HG03432 (cell line): ENCODE results near the gene PRSS33.

ENCODE experiments used
- ATAC-seq: cut with Tn5 transposase; IDR thresholded peaks from one replicate; pipeline ENCODE4 v1.9.1; 2021; ENCODE audit warnings: mild to moderate bottlenecking, moderate library complexity; ENCODE audit not compliant: unreplicated experiment

PRSS33 gene

GRCh38 chr16:2766430-2767139, 20.8 kb downstream of the PRSS33 start:
- ATAC-seq: no peak

- no peak for ATAC-seq
Observed at GRCh38 chr16:2765462-2766404, 21.6 kb downstream of the PRSS33 start.

- no peak for ATAC-seq
Observed at GRCh38 chr16:2764718-2765117, 22.6 kb downstream of the PRSS33 start.

- ATAC-seq: no peak
Observed at GRCh38 chr16:2763173-2763572, 24.2 kb downstream of the PRSS33 start.

- no peak for ATAC-seq
Observed at GRCh38 chr16:2762711-2763110, 24.6 kb downstream of the PRSS33 start.

- ATAC-seq: no peak
Observed at GRCh38 chr16:2761886-2762583, 25.3 kb downstream of the PRSS33 start.

- no peak for ATAC-seq
Observed at GRCh38 chr16:2761472-2761871, 25.9 kb downstream of the PRSS33 start.

GRCh38 chr16:2757344-2757743, 30.0 kb downstream of the PRSS33 start:
- ATAC-seq: no peak

GRCh38 chr16:2756288-2757015, 30.9 kb downstream of the PRSS33 start:
- no peak for ATAC-seq

- no peak for ATAC-seq
Observed at GRCh38 chr16:2755158-2755557, 32.2 kb downstream of the PRSS33 start.

- no peak for ATAC-seq
Observed at GRCh38 chr16:2753733-2754020, 33.7 kb downstream of the PRSS33 start.

GRCh38 chr16:2752850-2753732, 34.3 kb downstream of the PRSS33 start:
- peak; percentile 43 for ATAC-seq

- peak; percentile 83 for ATAC-seq
Observed at GRCh38 chr16:2752035-2752849, 35.1 kb downstream of the PRSS33 start, which contains the start of gene SRRM2. Gene SRRM2, plus strand, starts transcription at chr16:2752638. Its CDS starts 3,727 bp downstream, at chr16:2756365.

GRCh38 chr16:2751577-2752034, 35.8 kb downstream of the PRSS33 start:
- no peak for ATAC-seq

GRCh38 chr16:2749936-2750335, 37.4 kb downstream of the PRSS33 start:
- no peak for ATAC-seq

- no peak for ATAC-seq
Observed at GRCh38 chr16:2749476-2749875, 37.9 kb downstream of the PRSS33 start.

- ATAC-seq: no peak
Observed at GRCh38 chr16:2748757-2749455, 38.5 kb downstream of the PRSS33 start.

- ATAC-seq: no peak
Observed at GRCh38 chr16:2745961-2746360, 41.4 kb downstream of the PRSS33 start.
